ENCODE data around the gene TRAPPC8.
"Not testable (repeated sequence)": the region's sequence is repeated elsewhere in the genome, so short reads cannot be mapped to it uniquely, and the experiment has no call there.

Gene TRAPPC8

GRCh38 chr18:31943878-31944816 is 1.2 kb upstream of the TRAPPC8 start:
- 13 to 14% methylated on average over 14 to 15 of the region's 15 CpGs for WGBS, 2 experiments
- Histone ChIP-seq H3K36me3 (ENCODE audit: control insufficient read depth, insufficient read depth, low read length) (no peaks in the 10 kb centered on the region), H3K27ac (ENCODE audit: insufficient read depth, low read depth, low read length, poor library complexity, severe bottlenecking) (no peak overlapping the region), H3K9me3 (ENCODE audit: control insufficient read depth, low read length) (no peaks in the 10 kb centered on the region), H3K4me1 (ENCODE audit: control insufficient read depth, insufficient read depth, low read length) (peaks cover 6% of the 10 kb centered on the region), H3K4me3 (ENCODE audit: insufficient read depth, low read depth, low read length) (peak overlapping the region; percentile 51), H3K27me3 (ENCODE audit: control insufficient read depth, insufficient read depth, low read length, poor library complexity, severe bottlenecking) (peaks cover 6% of the 10 kb centered on the region)

GRCh38 chr18:31942291-31942998 is 483 bp downstream of the TRAPPC8 start:
- Histone ChIP-seq H3K9me3 (ENCODE audit: control insufficient read depth, low read length) (no peaks in the 10 kb centered on the region), H3K4me1 (ENCODE audit: control insufficient read depth, insufficient read depth, low read length) (peaks cover 6% of the 10 kb centered on the region), H3K4me3 (ENCODE audit: insufficient read depth, low read depth, low read length) (peak overlapping the region; percentile 95), H3K27ac (ENCODE audit: insufficient read depth, low read depth, low read length, poor library complexity, severe bottlenecking) (peak overlapping the region; percentile 93), H3K27me3 (ENCODE audit: control insufficient read depth, insufficient read depth, low read length, poor library complexity, severe bottlenecking) (peaks cover 6% of the 10 kb centered on the region), H3K36me3 (ENCODE audit: control insufficient read depth, insufficient read depth, low read length) (no peaks in the 10 kb centered on the region)
- 0% methylated on average over 64 of the region's 64 CpGs for WGBS, 2 experiments

- H3K27ac ChIP-seq (ENCODE audit: insufficient read depth, low read depth, low read length, poor library complexity, severe bottlenecking): no peak overlapping the region
- WGBS, 2 experiments: 88 to 90% methylated on average over 22 to 24 of the region's 24 CpGs
These were observed 1.7 kb downstream of the TRAPPC8 start for GRCh38 chr18:31941010-31941809.

GRCh38 chr18:31934773-31935172 is 8.2 kb downstream of the TRAPPC8 start:
- H3K36me3 ChIP-seq (ENCODE audit: control insufficient read depth, insufficient read depth, low read length); H3K4me1 ChIP-seq (ENCODE audit: control insufficient read depth, insufficient read depth, low read length); H3K4me3 ChIP-seq (ENCODE audit: insufficient read depth, low read depth, low read length); H3K9me3 ChIP-seq (ENCODE audit: control insufficient read depth, low read length); H3K27ac ChIP-seq (ENCODE audit: insufficient read depth, low read depth, low read length, poor library complexity, severe bottlenecking); H3K27me3 ChIP-seq (ENCODE audit: control insufficient read depth, insufficient read depth, low read length, poor library complexity, severe bottlenecking): not testable (repeated sequence)
- WGBS, 2 experiments: 96% methylated on average over 7 of the region's 8 CpGs

More at GRCh38 chr18:31941010-31941809, 1.7 kb downstream of the TRAPPC8 start:
- peak overlapping the region; percentile 95 for H3K4me3 ChIP-seq (ENCODE audit: insufficient read depth, low read depth, low read length)
- H3K9me3 ChIP-seq (ENCODE audit: control insufficient read depth, low read length): no peaks in the 10 kb centered on the region
- peaks cover 6% of the 10 kb centered on the region for H3K27me3 ChIP-seq (ENCODE audit: control insufficient read depth, insufficient read depth, low read length, poor library complexity, severe bottlenecking)
- no peaks in the 10 kb centered on the region for H3K36me3 ChIP-seq (ENCODE audit: control insufficient read depth, insufficient read depth, low read length)
- H3K4me1 ChIP-seq (ENCODE audit: control insufficient read depth, insufficient read depth, low read length): peaks cover 6% of the 10 kb centered on the region

- WGBS, 2 experiments: 94 to 98% methylated on average over 5 to 6 of the region's 6 CpGs
- Histone ChIP-seq H3K4me1 (ENCODE audit: control insufficient read depth, insufficient read depth, low read length) (no peaks in the 10 kb centered on the region), H3K27ac (ENCODE audit: insufficient read depth, low read depth, low read length, poor library complexity, severe bottlenecking) (no peak overlapping the region), H3K9me3 (ENCODE audit: control insufficient read depth, low read length) (no peaks in the 10 kb centered on the region), H3K4me3 (ENCODE audit: insufficient read depth, low read depth, low read length) (no peak overlapping the region), H3K27me3 (ENCODE audit: control insufficient read depth, insufficient read depth, low read length, poor library complexity, severe bottlenecking) (no peaks in the 10 kb centered on the region), H3K36me3 (ENCODE audit: control insufficient read depth, insufficient read depth, low read length) (peaks cover 7% of the 10 kb centered on the region)
These were observed 11.1 kb downstream of the TRAPPC8 start for GRCh38 chr18:31931886-31932240.

GRCh38 chr18:31931163-31931885 is 11.6 kb downstream of the TRAPPC8 start:
- H3K27ac ChIP-seq (ENCODE audit: insufficient read depth, low read depth, low read length, poor library complexity, severe bottlenecking): no peak overlapping the region
- H3K4me3 ChIP-seq (ENCODE audit: insufficient read depth, low read depth, low read length): no peak overlapping the region
- 93 to 94% methylated on average over 4 to 5 of the region's 6 CpGs for WGBS, 2 experiments

GRCh38 chr18:31929273-31929672 is 13.7 kb downstream of the TRAPPC8 start:
- Histone ChIP-seq H3K4me3 (ENCODE audit: insufficient read depth, low read depth, low read length) (no peak overlapping the region), H3K36me3 (ENCODE audit: control insufficient read depth, insufficient read depth, low read length) (peaks cover 9% of the 10 kb centered on the region), H3K27ac (ENCODE audit: insufficient read depth, low read depth, low read length, poor library complexity, severe bottlenecking) (no peak overlapping the region), H3K9me3 (ENCODE audit: control insufficient read depth, low read length) (no peaks in the 10 kb centered on the region), H3K27me3 (ENCODE audit: control insufficient read depth, insufficient read depth, low read length, poor library complexity, severe bottlenecking) (no peaks in the 10 kb centered on the region), H3K4me1 (ENCODE audit: control insufficient read depth, insufficient read depth, low read length) (no peaks in the 10 kb centered on the region)

More at GRCh38 chr18:31931163-31931885, 11.6 kb downstream of the TRAPPC8 start:
- peaks cover 8% of the 10 kb centered on the region for H3K36me3 ChIP-seq (ENCODE audit: control insufficient read depth, insufficient read depth, low read length)
- H3K4me1 ChIP-seq (ENCODE audit: control insufficient read depth, insufficient read depth, low read length): no peaks in the 10 kb centered on the region
- H3K9me3 ChIP-seq (ENCODE audit: control insufficient read depth, low read length): no peaks in the 10 kb centered on the region
- H3K27me3 ChIP-seq (ENCODE audit: control insufficient read depth, insufficient read depth, low read length, poor library complexity, severe bottlenecking): no peaks in the 10 kb centered on the region

- H3K4me1 ChIP-seq (ENCODE audit: control insufficient read depth, insufficient read depth, low read length); H3K27ac ChIP-seq (ENCODE audit: insufficient read depth, low read depth, low read length, poor library complexity, severe bottlenecking); H3K4me3 ChIP-seq (ENCODE audit: insufficient read depth, low read depth, low read length); H3K27me3 ChIP-seq (ENCODE audit: control insufficient read depth, insufficient read depth, low read length, poor library complexity, severe bottlenecking); H3K9me3 ChIP-seq (ENCODE audit: control insufficient read depth, low read length): not testable (repeated sequence)
- H3K36me3 ChIP-seq (ENCODE audit: control insufficient read depth, insufficient read depth, low read length): peaks cover 11% of the 10 kb centered on the region
- 92 to 97% methylated on average over 5 of the region's 5 CpGs for WGBS, 2 experiments
These were observed 15.9 kb downstream of the TRAPPC8 start for GRCh38 chr18:31926988-31927387.

GRCh38 chr18:31920277-31920676 is 22.7 kb downstream of the TRAPPC8 start:
- Histone ChIP-seq H3K4me3 (ENCODE audit: insufficient read depth, low read depth, low read length) (no peak overlapping the region), H3K36me3 (ENCODE audit: control insufficient read depth, insufficient read depth, low read length) (peaks cover 3% of the 10 kb centered on the region), H3K9me3 (ENCODE audit: control insufficient read depth, low read length) (no peaks in the 10 kb centered on the region), H3K27ac (ENCODE audit: insufficient read depth, low read depth, low read length, poor library complexity, severe bottlenecking) (no peak overlapping the region), H3K4me1 (ENCODE audit: control insufficient read depth, insufficient read depth, low read length) (no peaks in the 10 kb centered on the region), H3K27me3 (ENCODE audit: control insufficient read depth, insufficient read depth, low read length, poor library complexity, severe bottlenecking) (no peaks in the 10 kb centered on the region)
- 91 to 100% methylated on average over 3 of the region's 3 CpGs for WGBS, 2 experiments

Data from ectodermal cell (in vitro differentiated cells).